H1 (cell line): ENCODE data around the gene IL1RAPL1. TPM values are rescaled to one million over a fixed set of nuclear protein-coding genes. Genes with fewer than 3 reads are reported as not detected.

Experiments
- CTCF ChIA-PET: fragments of 300-600 bp; sonication (Branson Sonifier 250); formaldehyde crosslinking; loops from one replicate; lab custom pipeline; 2021; ENCODE audit not compliant: partially characterized antibody; lab: Charles Lee
- POLR2A ChIA-PET: fragments of 300-600 bp; sonication (Branson Sonifier 250); formaldehyde crosslinking; loops from one replicate; lab custom pipeline; 2021; ENCODE audit warnings: inconsistent platforms; ENCODE audit not compliant: partially characterized antibody; lab: Charles Lee
- DNase-seq, 2 experiments: peaks; one replicate each; pipeline versions ENCODE4 v3.0.0 to v3.0.0-alpha.2; 2010 to 2022; ENCODE audit warnings: low spot score in 2 of 2, low read depth in 1 of 2, mixed read lengths in 1 of 2
- FAIRE-seq: peaks from 2 replicates; lab custom pipeline; 2011; peaks lifted over from hg19 to GRCh38; lab: Jason Lieb, UNC
- H2AFZ ChIP-seq: 2 replicates; pipeline ENCODE4 v1.8.1; 2012; ENCODE audit warnings: low read length, inconsistent platforms
- H2AK5ac ChIP-seq: 2 replicates; pipeline ENCODE4 v1.6.1; 2013; ENCODE audit warnings: low read depth, low read length
- H2BK120ac ChIP-seq: replicated peaks from 2 replicates; pipeline ENCODE3; 2013; ENCODE audit warnings: low read depth, low read length, inconsistent platforms
- H2BK12ac ChIP-seq: 2 replicates; pipeline ENCODE4 v1.6.1; 2013; ENCODE audit warnings: low read depth, low read length
- H2BK15ac ChIP-seq: 2 replicates; pipeline ENCODE4 v1.6.1; 2013; ENCODE audit warnings: low read length
- H2BK20ac ChIP-seq: 2 replicates; pipeline ENCODE4 v1.6.1; 2013; ENCODE audit warnings: low read length
- H2BK5ac ChIP-seq: 2 replicates; pipeline ENCODE4 v1.6.1; 2013; ENCODE audit warnings: low read depth, low read length
- H3K14ac ChIP-seq: 2 replicates; pipeline ENCODE4 v1.6.1; 2013; ENCODE audit warnings: inconsistent platforms; ENCODE audit not compliant: insufficient read length
- H3K18ac ChIP-seq: 2 replicates; pipeline ENCODE4 v1.6.1; 2013; ENCODE audit warnings: low read length; ENCODE audit errors: extremely low read depth
- H3K23ac ChIP-seq: 2 replicates; pipeline ENCODE4 v1.6.1; 2013; ENCODE audit warnings: inconsistent platforms; ENCODE audit not compliant: insufficient read length
- H3K23me2 ChIP-seq: 2 replicates; pipeline ENCODE4 v1.6.1; 2013; ENCODE audit warnings: low read depth, low read length
- H3K27ac ChIP-seq: 2 replicates; pipeline ENCODE4 v1.6.1; 2011; ENCODE audit warnings: low read depth, low read length, inconsistent platforms
- H3K27me3 ChIP-seq, 4 experiments: replicated peaks in 1 of 4; 1 replicate in 1 of 4; 2 replicates in 3 of 4; pipeline versions ENCODE4 v1.6.1 to v1.8.1; 2011 to 2013; ENCODE audit warnings: low read length in 3 of 4, mild to moderate bottlenecking in 3 of 4, inconsistent platforms in 2 of 4, mixed read lengths in 2 of 4, moderate library complexity in 1 of 4; ENCODE audit not compliant: control insufficient read depth in 3 of 4, insufficient read depth in 3 of 4; ENCODE audit errors: extremely low read depth in 1 of 4
- H3K36me3 ChIP-seq, 4 experiments: 2 replicates each; pipeline versions ENCODE4 v1.6.1 to v1.8.1; 2011 to 2013; ENCODE audit warnings: mild to moderate bottlenecking in 4 of 4, low read length in 3 of 4, moderate library complexity in 2 of 4, control low read depth in 1 of 4, inconsistent platforms in 1 of 4; ENCODE audit not compliant: insufficient read depth in 4 of 4, control insufficient read depth in 2 of 4
- H3K4ac ChIP-seq: replicated peaks from 2 replicates; pipeline ENCODE3; 2013; ENCODE audit warnings: low read length, low read depth, mixed read lengths, inconsistent platforms; ENCODE audit not compliant: insufficient read length
- H3K4me1 ChIP-seq, 4 experiments: replicated peaks in 1 of 4; 1 replicate in 1 of 4; 2 replicates in 3 of 4; pipeline versions ENCODE4 v1.6.1 to v1.8.1; 2011 to 2013; ENCODE audit warnings: low read length in 3 of 4, inconsistent platforms in 2 of 4, mixed read lengths in 1 of 4; ENCODE audit not compliant: insufficient read depth in 4 of 4, control insufficient read depth in 3 of 4
- H3K4me2 ChIP-seq, 2 experiments: 2 replicates each; pipeline versions ENCODE4 v1.6.1 to v1.8.1; 2011 to 2013; ENCODE audit warnings: low read depth in 2 of 2, low read length in 2 of 2, control low read depth in 1 of 2, inconsistent platforms in 1 of 2, mild to moderate bottlenecking in 1 of 2; ENCODE audit not compliant: insufficient read depth in 1 of 2
- H3K4me3 ChIP-seq, 4 experiments: fragments of 200-600, 300-600 bp in 1 of 4; sonication (generic), shearing (Covaris generic), sonication (Bioruptor Twin) in 1 of 4; 2 replicates each; pipeline versions ENCODE4 v1.5.1 to v1.8.1; 2011 to 2016; ENCODE audit warnings: low read length in 4 of 4, low read depth in 3 of 4, control low read depth in 2 of 4, inconsistent platforms in 2 of 4, mild to moderate bottlenecking in 2 of 4, mixed read lengths in 1 of 4, moderate library complexity in 1 of 4; ENCODE audit not compliant: insufficient read depth in 2 of 4; ENCODE audit errors: extremely low read depth in 1 of 4
- H3K56ac ChIP-seq: replicated peaks from 2 replicates; pipeline ENCODE3; 2013; ENCODE audit warnings: low read depth, mild to moderate bottlenecking, mixed read lengths, low read length, inconsistent platforms; ENCODE audit not compliant: insufficient read length
- H3K79me1 ChIP-seq: 2 replicates; pipeline ENCODE4 v1.6.1; 2013; ENCODE audit warnings: low read depth, low read length, control low read depth
- H3K79me2 ChIP-seq, 2 experiments: 2 replicates each; pipeline versions ENCODE4 v1.6.1 to v1.8.1; 2012 to 2013; ENCODE audit warnings: low read length in 2 of 2, mild to moderate bottlenecking in 2 of 2, inconsistent platforms in 1 of 2; ENCODE audit not compliant: insufficient read depth in 2 of 2, control insufficient read depth in 1 of 2
- H3K9ac ChIP-seq, 4 experiments: replicated peaks in 1 of 4; 1 replicate in 1 of 4; 2 replicates in 3 of 4; pipeline versions ENCODE4 v1.6.1 to v1.8.1; 2011 to 2013; ENCODE audit warnings: low read depth in 3 of 4, low read length in 3 of 4, control low read depth in 2 of 4, mild to moderate bottlenecking in 2 of 4, moderate library complexity in 2 of 4, inconsistent platforms in 1 of 4; ENCODE audit errors: extremely low read depth in 1 of 4
- H3K9me3 ChIP-seq, 2 experiments: 2 replicates each; pipeline versions ENCODE4 v1.6.1 to v1.8.1; 2012 to 2013; ENCODE audit warnings: mild to moderate bottlenecking in 2 of 2, moderate library complexity in 2 of 2, control low read depth in 1 of 2, inconsistent platforms in 1 of 2, low read depth in 1 of 2, low read length in 1 of 2, mixed read lengths in 1 of 2; ENCODE audit not compliant: insufficient read depth in 2 of 2
- H4K20me1 ChIP-seq, 2 experiments: replicated peaks in 1 of 2; 2 replicates each; pipeline versions ENCODE3 to v1.8.1; 2011 to 2013; ENCODE audit warnings: inconsistent platforms in 2 of 2, low read length in 2 of 2, mild to moderate bottlenecking in 1 of 2; ENCODE audit not compliant: insufficient read depth in 2 of 2, control insufficient read depth in 1 of 2
- H4K5ac ChIP-seq: 2 replicates; pipeline ENCODE4 v1.6.1; 2013; ENCODE audit warnings: low read length, low read depth, mixed read lengths, inconsistent platforms; ENCODE audit not compliant: insufficient read length
- H4K8ac ChIP-seq: 2 replicates; pipeline ENCODE4 v1.8.0; 2013; ENCODE audit warnings: mild to moderate bottlenecking, moderate library complexity, low read length, inconsistent platforms; ENCODE audit not compliant: insufficient read depth; ENCODE audit errors: extremely low read depth
- H4K91ac ChIP-seq: replicated peaks from 2 replicates; pipeline ENCODE3; 2013; ENCODE audit warnings: low read length, mixed read lengths, inconsistent platforms; ENCODE audit not compliant: insufficient read length
- E2F6 ChIP-seq: IDR thresholded peaks from 2 replicates; pipeline ENCODE4 v1.6.1; 2012; ENCODE audit warnings: inconsistent platforms
- GTF2F1 ChIP-seq: IDR thresholded peaks from 2 replicates; pipeline ENCODE4 v1.6.1; 2012; ENCODE audit warnings: low read depth, low read length, improper control_type of control experiment, borderline replicate concordance
- JUN ChIP-seq: IDR thresholded peaks from 2 replicates; pipeline ENCODE4 v1.6.1; 2011; ENCODE audit warnings: low read depth, mild to moderate bottlenecking, improper control_type of control experiment, low read length
- KDM5A ChIP-seq: fragments of 200-600 bp; IDR thresholded peaks from 2 replicates; pipeline ENCODE4 v1.7.1; 2012; ENCODE audit warnings: mild to moderate bottlenecking, low read length, inconsistent platforms, mixed read lengths
- POLR2AphosphoS5 ChIP-seq: IDR thresholded peaks from 2 replicates; pipeline ENCODE4 v1.6.1; 2011; ENCODE audit warnings: low read depth, low read length
- RAD21 ChIP-seq, 2 experiments: IDR thresholded peaks in 1 of 2; conservative IDR thresholded peaks in 1 of 2; 2 replicates each; pipeline ENCODE4 v1.6.1; 2011; ENCODE audit warnings: low read depth in 2 of 2, low read length in 2 of 2, improper control_type of control experiment in 1 of 2, inconsistent platforms in 1 of 2, mild to moderate bottlenecking in 1 of 2, moderate library complexity in 1 of 2
- SAP30 ChIP-seq: fragments of 300-600 bp; sonication (generic); IDR thresholded peaks from 2 replicates; pipeline ENCODE4 v1.7.1; 2012; ENCODE audit warnings: low read length, moderate library complexity, mild to moderate bottlenecking, inconsistent platforms; ENCODE audit not compliant: insufficient read depth, insufficient replicate concordance
- SIRT6 ChIP-seq: IDR thresholded peaks from one replicate; pipeline ENCODE4 v1.7.1; 2012; ENCODE audit warnings: low read length, inconsistent platforms
- SP4 ChIP-seq: IDR thresholded peaks from 2 replicates; pipeline ENCODE4 v1.6.1; 2012; ENCODE audit warnings: low read length, inconsistent platforms
- polyA plus RNA-seq, 7 experiments: library from polyadenylated mRNA; depleted of rRNA in 3 of 7; stranded (reverse) in 5 of 7; unstranded in 2 of 7; fragments of >200 nt in 5 of 7; fragments of 200-250 nt in 2 of 7; gene quantifications; 1 replicate in 5 of 7; 2 replicates in 1 of 7; 4 replicates in 1 of 7; pipeline versions ENCODE4 v1.2.1 to v1.2.3, GENCODE V29; 2011 to 2013; ENCODE audit warnings: missing spikeins in 2 of 7, mixed read lengths in 2 of 7
- total RNA-seq: library from RNA; stranded (reverse); fragmentation: NEBNext Ultra II Directional; extraction: Animal tissue kit (Norgen Biotek cat#: 25700); gene quantifications from 2 replicates; pipeline ENCODE4 v1.2.1, GENCODE V29; 2021
- TF ChIP-seq, protein P1 (sequence below): IDR thresholded peaks from 2 replicates; pipeline ENCODE4 v1.6.1; 2011; ENCODE audit warnings: low read depth, mild to moderate bottlenecking, low read length; ENCODE audit not compliant: insufficient read depth

Gene IL1RAPL1
- total and polyA plus RNA-seq, 2 of the 8 experiments (the other 6 are each of a cell fraction or from before 2014, with no cell fraction given): 0.11 to 0.35 TPM

DNA sequence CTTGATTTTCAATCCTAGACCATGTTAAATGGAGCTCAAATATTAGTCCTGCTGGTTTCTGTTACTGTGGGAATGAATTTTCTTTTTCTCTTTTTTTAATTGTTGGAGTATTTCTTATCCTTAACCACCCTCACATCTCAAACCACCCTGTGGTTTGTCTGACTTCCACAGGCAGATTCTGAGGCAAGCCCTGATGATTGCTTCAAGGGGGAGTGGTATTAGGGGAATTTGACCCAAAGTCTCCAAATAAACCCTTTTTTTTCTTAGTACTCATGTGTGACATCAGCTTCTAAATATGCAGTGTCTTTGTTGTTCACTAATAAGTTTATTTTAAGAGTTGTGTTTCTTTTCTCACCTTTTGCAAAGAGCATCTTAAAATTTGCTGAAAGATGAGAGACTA lies 810.3 kb downstream of the IL1RAPL1 start:
- H4K20me1 ChIP-seq: no peaks in the 10 kb centered on the region
- H3K4me2 ChIP-seq: no peak overlapping the region
- no peaks in the 10 kb centered on the region for H3K79me2 ChIP-seq
- no peak overlapping the region for H4K91ac ChIP-seq
- CTCF ChIA-PET: no interaction called here
- TF ChIP-seq SIRT6 (no peak), SP4 (no peak), E2F6 (no peak), SAP30 (no peak), RAD21 (IDR thresholded peaks at IDR 0.05 in 1 of 2, conservative IDR thresholded peaks at IDR 0.05 in 1 of 2; ENCODE audit: low read depth in 2 of 2, low read length in 2 of 2) (no peak), JUN (no peak), KDM5A (no peak), POLR2AphosphoS5 (no peak), GTF2F1 (no peak)
- TF ChIP-seq, protein P1, sequence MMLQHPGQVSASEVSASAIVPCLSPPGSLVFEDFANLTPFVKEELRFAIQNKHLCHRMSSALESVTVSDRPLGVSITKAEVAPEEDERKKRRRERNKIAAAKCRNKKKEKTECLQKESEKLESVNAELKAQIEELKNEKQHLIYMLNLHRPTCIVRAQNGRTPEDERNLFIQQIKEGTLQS: no peak
- no peak overlapping the region for H2BK20ac ChIP-seq
- no peak overlapping the region for H2BK15ac ChIP-seq
- no peak overlapping the region for H2BK120ac ChIP-seq
- no peaks in the 10 kb centered on the region for H3K4me1 ChIP-seq
- H3K4ac ChIP-seq: no peak overlapping the region
- H3K27ac ChIP-seq: no peak overlapping the region
- no peak overlapping the region for H3K56ac ChIP-seq
- H3K23ac ChIP-seq: no peak overlapping the region
- no peak overlapping the region for H2AK5ac ChIP-seq
- no peak overlapping the region for H4K5ac ChIP-seq
- no peak for FAIRE-seq
- H3K79me1 ChIP-seq: no peaks in the 10 kb centered on the region
- no peak overlapping the region for H4K8ac ChIP-seq
- H3K14ac ChIP-seq: no peak overlapping the region
- no peak overlapping the region for H2AFZ ChIP-seq
- no peak overlapping the region for H2BK5ac ChIP-seq
- POLR2A ChIA-PET: no interaction called here
- no peak overlapping the region for H3K9ac ChIP-seq
- no peaks in the 10 kb centered on the region for H3K27me3 ChIP-seq
- no peak for DNase-seq
- no peaks in the 10 kb centered on the region for H3K23me2 ChIP-seq
- H2BK12ac ChIP-seq: no peak overlapping the region
- H3K18ac ChIP-seq: no peak overlapping the region
- no peaks in the 10 kb centered on the region for H3K9me3 ChIP-seq
- no peaks in the 10 kb centered on the region for H3K36me3 ChIP-seq
- H3K4me3 ChIP-seq: no peak overlapping the region
